H1 (cell line): ENCODE data around the gene ADSS1. TPM values are rescaled to one million over a fixed set of nuclear protein-coding genes. Genes with fewer than 3 reads are reported as not detected.

Source experiments
- CTCF ChIA-PET: fragments of 300-600 bp; sonication (Branson Sonifier 250); formaldehyde crosslinking; loops from one replicate; lab custom pipeline; 2021; ENCODE audit not compliant: partially characterized antibody; lab: Charles Lee
- POLR2A ChIA-PET: fragments of 300-600 bp; sonication (Branson Sonifier 250); formaldehyde crosslinking; loops from one replicate; lab custom pipeline; 2021; ENCODE audit warnings: inconsistent platforms; ENCODE audit not compliant: partially characterized antibody; lab: Charles Lee
- DNase-seq, 2 experiments: peaks; one replicate each; pipeline versions ENCODE4 v3.0.0 to v3.0.0-alpha.2; 2010 to 2022; ENCODE audit warnings: low spot score in 2 of 2, low read depth in 1 of 2, mixed read lengths in 1 of 2
- FAIRE-seq: peaks from 2 replicates; lab custom pipeline; 2011; peaks lifted over from hg19 to GRCh38; lab: Jason Lieb, UNC
- H2AFZ ChIP-seq: 2 replicates; pipeline ENCODE4 v1.8.1; 2012; ENCODE audit warnings: low read length, inconsistent platforms
- H2AK5ac ChIP-seq: 2 replicates; pipeline ENCODE4 v1.6.1; 2013; ENCODE audit warnings: low read depth, low read length
- H2BK120ac ChIP-seq: replicated peaks from 2 replicates; pipeline ENCODE3; 2013; ENCODE audit warnings: low read depth, low read length, inconsistent platforms
- H2BK12ac ChIP-seq: 2 replicates; pipeline ENCODE4 v1.6.1; 2013; ENCODE audit warnings: low read depth, low read length
- H2BK15ac ChIP-seq: 2 replicates; pipeline ENCODE4 v1.6.1; 2013; ENCODE audit warnings: low read length
- H2BK20ac ChIP-seq: 2 replicates; pipeline ENCODE4 v1.6.1; 2013; ENCODE audit warnings: low read length
- H2BK5ac ChIP-seq: 2 replicates; pipeline ENCODE4 v1.6.1; 2013; ENCODE audit warnings: low read depth, low read length
- H3K14ac ChIP-seq: 2 replicates; pipeline ENCODE4 v1.6.1; 2013; ENCODE audit warnings: inconsistent platforms; ENCODE audit not compliant: insufficient read length
- H3K18ac ChIP-seq: 2 replicates; pipeline ENCODE4 v1.6.1; 2013; ENCODE audit warnings: low read length; ENCODE audit errors: extremely low read depth
- H3K23ac ChIP-seq: 2 replicates; pipeline ENCODE4 v1.6.1; 2013; ENCODE audit warnings: inconsistent platforms; ENCODE audit not compliant: insufficient read length
- H3K23me2 ChIP-seq: 2 replicates; pipeline ENCODE4 v1.6.1; 2013; ENCODE audit warnings: low read depth, low read length
- H3K27ac ChIP-seq: 2 replicates; pipeline ENCODE4 v1.6.1; 2011; ENCODE audit warnings: low read depth, low read length, inconsistent platforms
- H3K27me3 ChIP-seq, 4 experiments: replicated peaks in 1 of 4; 1 replicate in 1 of 4; 2 replicates in 3 of 4; pipeline versions ENCODE4 v1.6.1 to v1.8.1; 2011 to 2013; ENCODE audit warnings: low read length in 3 of 4, mild to moderate bottlenecking in 3 of 4, inconsistent platforms in 2 of 4, mixed read lengths in 2 of 4, moderate library complexity in 1 of 4; ENCODE audit not compliant: control insufficient read depth in 3 of 4, insufficient read depth in 3 of 4; ENCODE audit errors: extremely low read depth in 1 of 4
- H3K36me3 ChIP-seq, 4 experiments: 2 replicates each; pipeline versions ENCODE4 v1.6.1 to v1.8.1; 2011 to 2013; ENCODE audit warnings: mild to moderate bottlenecking in 4 of 4, low read length in 3 of 4, moderate library complexity in 2 of 4, control low read depth in 1 of 4, inconsistent platforms in 1 of 4; ENCODE audit not compliant: insufficient read depth in 4 of 4, control insufficient read depth in 2 of 4
- H3K4ac ChIP-seq: replicated peaks from 2 replicates; pipeline ENCODE3; 2013; ENCODE audit warnings: low read length, low read depth, mixed read lengths, inconsistent platforms; ENCODE audit not compliant: insufficient read length
- H3K4me1 ChIP-seq, 4 experiments: replicated peaks in 1 of 4; 1 replicate in 1 of 4; 2 replicates in 3 of 4; pipeline versions ENCODE4 v1.6.1 to v1.8.1; 2011 to 2013; ENCODE audit warnings: low read length in 3 of 4, inconsistent platforms in 2 of 4, mixed read lengths in 1 of 4; ENCODE audit not compliant: insufficient read depth in 4 of 4, control insufficient read depth in 3 of 4
- H3K4me2 ChIP-seq, 2 experiments: 2 replicates each; pipeline versions ENCODE4 v1.6.1 to v1.8.1; 2011 to 2013; ENCODE audit warnings: low read depth in 2 of 2, low read length in 2 of 2, control low read depth in 1 of 2, inconsistent platforms in 1 of 2, mild to moderate bottlenecking in 1 of 2; ENCODE audit not compliant: insufficient read depth in 1 of 2
- H3K4me3 ChIP-seq, 4 experiments: fragments of 200-600, 300-600 bp in 1 of 4; sonication (generic), shearing (Covaris generic), sonication (Bioruptor Twin) in 1 of 4; 2 replicates each; pipeline versions ENCODE4 v1.5.1 to v1.8.1; 2011 to 2016; ENCODE audit warnings: low read length in 4 of 4, low read depth in 3 of 4, control low read depth in 2 of 4, inconsistent platforms in 2 of 4, mild to moderate bottlenecking in 2 of 4, mixed read lengths in 1 of 4, moderate library complexity in 1 of 4; ENCODE audit not compliant: insufficient read depth in 2 of 4; ENCODE audit errors: extremely low read depth in 1 of 4
- H3K56ac ChIP-seq: replicated peaks from 2 replicates; pipeline ENCODE3; 2013; ENCODE audit warnings: low read depth, mild to moderate bottlenecking, mixed read lengths, low read length, inconsistent platforms; ENCODE audit not compliant: insufficient read length
- H3K79me1 ChIP-seq: 2 replicates; pipeline ENCODE4 v1.6.1; 2013; ENCODE audit warnings: low read depth, low read length, control low read depth
- H3K79me2 ChIP-seq, 2 experiments: 2 replicates each; pipeline versions ENCODE4 v1.6.1 to v1.8.1; 2012 to 2013; ENCODE audit warnings: low read length in 2 of 2, mild to moderate bottlenecking in 2 of 2, inconsistent platforms in 1 of 2; ENCODE audit not compliant: insufficient read depth in 2 of 2, control insufficient read depth in 1 of 2
- H3K9ac ChIP-seq, 4 experiments: replicated peaks in 1 of 4; 1 replicate in 1 of 4; 2 replicates in 3 of 4; pipeline versions ENCODE4 v1.6.1 to v1.8.1; 2011 to 2013; ENCODE audit warnings: low read depth in 3 of 4, low read length in 3 of 4, control low read depth in 2 of 4, mild to moderate bottlenecking in 2 of 4, moderate library complexity in 2 of 4, inconsistent platforms in 1 of 4; ENCODE audit errors: extremely low read depth in 1 of 4
- H3K9me3 ChIP-seq, 2 experiments: 2 replicates each; pipeline versions ENCODE4 v1.6.1 to v1.8.1; 2012 to 2013; ENCODE audit warnings: mild to moderate bottlenecking in 2 of 2, moderate library complexity in 2 of 2, control low read depth in 1 of 2, inconsistent platforms in 1 of 2, low read depth in 1 of 2, low read length in 1 of 2, mixed read lengths in 1 of 2; ENCODE audit not compliant: insufficient read depth in 2 of 2
- H4K20me1 ChIP-seq, 2 experiments: replicated peaks in 1 of 2; 2 replicates each; pipeline versions ENCODE3 to v1.8.1; 2011 to 2013; ENCODE audit warnings: inconsistent platforms in 2 of 2, low read length in 2 of 2, mild to moderate bottlenecking in 1 of 2; ENCODE audit not compliant: insufficient read depth in 2 of 2, control insufficient read depth in 1 of 2
- H4K5ac ChIP-seq: 2 replicates; pipeline ENCODE4 v1.6.1; 2013; ENCODE audit warnings: low read length, low read depth, mixed read lengths, inconsistent platforms; ENCODE audit not compliant: insufficient read length
- H4K8ac ChIP-seq: 2 replicates; pipeline ENCODE4 v1.8.0; 2013; ENCODE audit warnings: mild to moderate bottlenecking, moderate library complexity, low read length, inconsistent platforms; ENCODE audit not compliant: insufficient read depth; ENCODE audit errors: extremely low read depth
- H4K91ac ChIP-seq: replicated peaks from 2 replicates; pipeline ENCODE3; 2013; ENCODE audit warnings: low read length, mixed read lengths, inconsistent platforms; ENCODE audit not compliant: insufficient read length
- BCL11A ChIP-seq, 2 experiments: IDR thresholded peaks; one replicate each; pipeline ENCODE4 v1.6.1; 2011; ENCODE audit warnings: low read depth in 2 of 2, low read length in 2 of 2, mild to moderate bottlenecking in 2 of 2
- CBX5 ChIP-seq: fragments of 300-800, 300-1000 bp; sonication (generic); IDR thresholded peaks from 2 replicates; pipeline ENCODE4 v1.7.1; 2016; ENCODE audit warnings: antibody characterized with exemption, low read length, low read depth
- CHD1 ChIP-seq: IDR thresholded peaks from 2 replicates; pipeline ENCODE4 v1.6.1; 2012; ENCODE audit warnings: low read depth, low read length, improper control_type of control experiment
- CREB1 ChIP-seq: IDR thresholded peaks from 2 replicates; pipeline ENCODE4 v1.6.1; 2012; ENCODE audit warnings: inconsistent platforms
- GABPA ChIP-seq: IDR thresholded peaks from 2 replicates; pipeline ENCODE4 v1.6.1; 2011; ENCODE audit warnings: mild to moderate bottlenecking, low read length, moderate library complexity, borderline replicate concordance; ENCODE audit not compliant: insufficient read depth
- JUN ChIP-seq: IDR thresholded peaks from 2 replicates; pipeline ENCODE4 v1.6.1; 2011; ENCODE audit warnings: low read depth, mild to moderate bottlenecking, improper control_type of control experiment, low read length
- NANOG ChIP-seq: IDR thresholded peaks from 2 replicates; pipeline ENCODE4 v1.6.1; 2011; ENCODE audit warnings: low read length, low read depth, mild to moderate bottlenecking, inconsistent platforms; ENCODE audit not compliant: insufficient read depth, poor library complexity, severe bottlenecking
- SAP30 ChIP-seq: fragments of 300-600 bp; sonication (generic); IDR thresholded peaks from 2 replicates; pipeline ENCODE4 v1.7.1; 2012; ENCODE audit warnings: low read length, moderate library complexity, mild to moderate bottlenecking, inconsistent platforms; ENCODE audit not compliant: insufficient read depth, insufficient replicate concordance
- SIN3A ChIP-seq, 2 experiments: IDR thresholded peaks in 1 of 2; conservative IDR thresholded peaks in 1 of 2; 2 replicates each; pipeline ENCODE4 v1.6.1; 2011 to 2012; ENCODE audit warnings: low read length in 2 of 2, improper control_type of control experiment in 1 of 2, low read depth in 1 of 2, mild to moderate bottlenecking in 1 of 2
- SIX5 ChIP-seq: IDR thresholded peaks from 2 replicates; pipeline ENCODE4 v1.6.1; 2011; ENCODE audit warnings: mild to moderate bottlenecking, low read depth, low read length
- TBP ChIP-seq: IDR thresholded peaks from 2 replicates; pipeline ENCODE4 v1.6.1; 2011; ENCODE audit warnings: low read depth, low read length, improper control_type of control experiment
- ZNF274 ChIP-seq: IDR thresholded peaks from 2 replicates; pipeline ENCODE4 v1.7.0; 2012; ENCODE audit warnings: low read length, borderline replicate concordance; ENCODE audit errors: extremely low read depth
- WGBS, 2 experiments: shearing (Covaris generic) in 1 of 2; methylation state at CpG; one replicate each; pipeline versions ENCODE4 v1.1.6 to v1.1.7; 2013 to 2015; ENCODE audit warnings: low lambda C conversion rate in 2 of 2, mixed read lengths in 2 of 2, inconsistent platforms in 1 of 2, low coverage in 1 of 2, missing lambda C conversion rate in 1 of 2; ENCODE audit not compliant: insufficient replicate concordance in 2 of 2, insufficient coverage in 1 of 2, insufficient read length in 1 of 2; ENCODE audit errors: extremely low coverage in 1 of 2, missing lambda C conversion rate in 1 of 2; 5-methylcytosine and 5-hydroxymethylcytosine counted together
- polyA plus RNA-seq, 7 experiments: library from polyadenylated mRNA; depleted of rRNA in 3 of 7; stranded (reverse) in 5 of 7; unstranded in 2 of 7; fragments of >200 nt in 5 of 7; fragments of 200-250 nt in 2 of 7; gene quantifications; 1 replicate in 5 of 7; 2 replicates in 1 of 7; 4 replicates in 1 of 7; pipeline versions ENCODE4 v1.2.1 to v1.2.3, GENCODE V29; 2011 to 2013; ENCODE audit warnings: missing spikeins in 2 of 7, mixed read lengths in 2 of 7
- total RNA-seq: library from RNA; stranded (reverse); fragmentation: NEBNext Ultra II Directional; extraction: Animal tissue kit (Norgen Biotek cat#: 25700); gene quantifications from 2 replicates; pipeline ENCODE4 v1.2.1, GENCODE V29; 2021
- TF ChIP-seq, protein P1 (sequence below): IDR thresholded peaks from 2 replicates; pipeline ENCODE4 v1.6.1; 2012; ENCODE audit warnings: inconsistent platforms

ADSS1 gene
- total and polyA plus RNA-seq, 2 of the 8 experiments (the other 6 are each of a cell fraction or from before 2014, with no cell fraction given), result 7.1 to 7.9 TPM

DNA sequence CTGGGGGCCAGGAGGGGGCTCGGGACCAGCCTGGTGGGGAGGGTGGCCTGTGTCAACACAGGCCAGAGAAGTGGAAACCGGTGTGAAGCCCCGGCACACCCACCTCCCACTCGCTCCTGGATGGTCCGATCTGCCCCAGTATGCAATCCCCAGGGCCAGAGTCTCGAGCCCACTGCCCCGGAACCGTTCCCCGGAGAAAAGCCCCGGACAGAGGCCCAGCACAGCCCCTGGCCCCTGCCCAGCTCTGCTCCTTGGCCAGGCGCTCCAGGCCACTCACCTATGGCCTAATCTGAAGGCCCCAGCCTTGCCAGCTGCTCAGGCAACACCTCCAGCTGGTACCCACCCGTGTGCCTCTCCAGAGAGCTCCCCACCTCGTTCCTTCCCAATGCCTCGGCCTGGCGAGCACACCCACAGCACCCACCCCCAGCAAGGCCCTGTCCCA, 53.8 kb downstream of the ADSS1 start:
- Histone ChIP-seq H3K4ac (no peak overlapping the region), H3K4me3 (no peak overlapping the region), H3K27ac (no peak overlapping the region), H2AFZ (no peak overlapping the region), H2BK12ac (no peak overlapping the region), H4K8ac (no peak overlapping the region), H3K18ac (no peak overlapping the region), H3K56ac (no peak overlapping the region), H3K79me1 (no peaks in the 10 kb centered on the region; the same call in 1 of the 2 replicates), H4K91ac (no peak overlapping the region), H3K23ac (no peak overlapping the region), H2BK5ac (no peak overlapping the region), H3K14ac (no peak overlapping the region), H3K4me2 (no peak overlapping the region), H2BK120ac (no peak overlapping the region), H3K9ac (no peak overlapping the region), H3K23me2 (no peaks in the 10 kb centered on the region), H3K4me1 (no peaks in the 10 kb centered on the region), H4K20me1 (peaks cover 6 to 20% of the 10 kb centered on the region in 2 experiments), H3K79me2 (no peaks in the 10 kb centered on the region), H3K36me3 (peaks cover 0 to 9% (median 0%) of the 10 kb centered on the region in 4 experiments; a peak in 2 of 8 replicates), H2BK20ac (no peak overlapping the region), H3K9me3 (no peaks in the 10 kb centered on the region; a peak in 1 of 4 replicates), H4K5ac (no peak overlapping the region), H2AK5ac (no peak overlapping the region), H3K27me3 (no peaks in the 10 kb centered on the region), H2BK15ac (no peak overlapping the region)
- CTCF ChIA-PET, result interaction anchor here (0.9 to 4.9 kb wide), 8 partner anchors 9 to 121 kb away, joined by 3 to 35 read pairs (median 4); no protein-coding TSS in a partner anchor
- no peak for DNase-seq
- POLR2A ChIA-PET, result no interaction called here
- no peak for TF ChIP-seq SAP30
- no peak for TF ChIP-seq SIX5
- no peak for TF ChIP-seq CHD1
- TF ChIP-seq GABPA, result no peak
- TF ChIP-seq CBX5, result no peak
- no peak for TF ChIP-seq SIN3A (conservative IDR thresholded peaks at IDR 0.05 in 1 of 2, IDR thresholded peaks at IDR 0.05 in 1 of 2; ENCODE audit: low read depth in 1 of 2, low read length in 2 of 2)
- TF ChIP-seq JUN, result no peak
- no peak for TF ChIP-seq NANOG
- no peak for TF ChIP-seq ZNF274
- TF ChIP-seq CREB1, result no peak
- TF ChIP-seq BCL11A (IDR thresholded peaks at IDR 0.05; ENCODE audit: low read depth in 2 of 2, low read length in 2 of 2), result no peak
- TF ChIP-seq TBP, result no peak
- TF ChIP-seq, protein P1, sequence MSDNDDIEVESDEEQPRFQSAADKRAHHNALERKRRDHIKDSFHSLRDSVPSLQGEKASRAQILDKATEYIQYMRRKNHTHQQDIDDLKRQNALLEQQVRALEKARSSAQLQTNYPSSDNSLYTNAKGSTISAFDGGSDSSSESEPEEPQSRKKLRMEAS, result no peak
- FAIRE-seq, result no peak
- WGBS, 2 experiments, result 92% methylated on average over 7 of the region's 15 CpGs; no CpG with 5 or more reads in 1 of the 2 experiments
